WTC11 (cell line): Measurements from ENCODE around the gene SDHC.
"Not testable (repeated sequence)": the region's sequence is repeated elsewhere in the genome, so short reads cannot be mapped to it uniquely, and the experiment has no call there.

ENCODE experiments used
- CTCF ChIP-seq: fragments of 200-600 bp; IDR thresholded peaks from 2 replicates; pipeline ENCODE4 v1.8.0; 2022; ENCODE audit warnings: antibody characterized with exemption
- MAX ChIP-seq: sonication (generic); formaldehyde crosslinking; IDR thresholded peaks from 2 replicates; pipeline ENCODE4 v1.8.0; 2022; ENCODE audit warnings: mild to moderate bottlenecking, missing genetic modification reagents
- MLX ChIP-seq: sonication (generic); formaldehyde crosslinking; IDR thresholded peaks from 2 replicates; pipeline ENCODE4 v1.8.1; 2023; ENCODE audit warnings: mild to moderate bottlenecking, missing genetic modification reagents, moderate library complexity
- USF1 ChIP-seq: sonication (generic); formaldehyde crosslinking; IDR thresholded peaks from 2 replicates; pipeline ENCODE4 v1.8.0; 2022; ENCODE audit warnings: mild to moderate bottlenecking, missing genetic modification reagents

- not testable (repeated sequence) for TF ChIP-seq CTCF; USF1 (CRISPR knock-in tag); MLX (CRISPR knock-in tag); MAX
Measured at GRCh38 chr1:161406551-161406950, 92.4 kb downstream of the SDHC start.
